ENCODE results near the gene CACNA1H. TPM values are rescaled to one million over a fixed set of nuclear protein-coding genes. Genes with fewer than 3 reads are reported as not detected.

The CACNA1H gene
- total RNA-seq, 4 donors from 2014 or later: 225 to 361 (median 259) TPM

GRCh38 chr16:1121601-1122397 lies 31.1 kb upstream of the CACNA1H start:
- H3K4me1 ChIP-seq: peaks cover 0 to 10% (median 9%) of the 10 kb centered on the region in 4 donors
- H3K27me3 ChIP-seq: peaks cover 0 to 31% (median 0%) of the 10 kb centered on the region in 4 donors
- H3K4me3 ChIP-seq: no peak overlapping the region
- TF ChIP-seq CTCF (IDR thresholded peaks at IDR 0.05) (no peak), POLR2A (IDR thresholded peaks at IDR 0.05; ENCODE audit: low read depth) (no peak), EP300 (IDR thresholded peaks at IDR 0.05) (no peak), POLR2AphosphoS5 (IDR thresholded peaks at IDR 0.05) (no peak)
- H3K27ac ChIP-seq (replicated peaks in 1 of 4): no peak overlapping the region
- no peaks in the 10 kb centered on the region for H3K36me3 ChIP-seq
- DNase-seq (ENCODE audit: extremely low spot score): no peak
- intact Hi-C loops (cut with DNase I): no loop called here
- 78% methylated on average over 16 of the region's 30 CpGs for WGBS
- H3K9me3 ChIP-seq: no peaks in the 10 kb centered on the region

- intact Hi-C loops (cut with DNase I): no loop called here
- peaks cover 0 to 25% (median 0%) of the 10 kb centered on the region in 4 donors for H3K27me3 ChIP-seq
- TF ChIP-seq CTCF (IDR thresholded peaks at IDR 0.05): no peak
- no peak for TF ChIP-seq POLR2A (IDR thresholded peaks at IDR 0.05; ENCODE audit: low read depth)
- no peak for TF ChIP-seq POLR2AphosphoS5 (IDR thresholded peaks at IDR 0.05)
- TF ChIP-seq EP300 (IDR thresholded peaks at IDR 0.05): no peak
- peaks cover 0 to 10% (median 9%) of the 10 kb centered on the region in 4 donors for H3K4me1 ChIP-seq
- no peak for DNase-seq (ENCODE audit: extremely low spot score)
- H3K4me3 ChIP-seq: no peak overlapping the region
- H3K27ac ChIP-seq (replicated peaks in 1 of 4): no peak overlapping the region
- H3K9me3 ChIP-seq: no peaks in the 10 kb centered on the region
- H3K36me3 ChIP-seq: no peaks in the 10 kb centered on the region
- WGBS: 90% methylated on average over 13 of the region's 14 CpGs
These were observed 30.5 kb upstream of the CACNA1H start for GRCh38 chr16:1122398-1122765.

- no peaks in the 10 kb centered on the region for H3K9me3 ChIP-seq
- 91% methylated on average over 4 of the region's 21 CpGs for WGBS
- no peak for DNase-seq (ENCODE audit: extremely low spot score)
- no peak overlapping the region for H3K4me3 ChIP-seq
- TF ChIP-seq POLR2A (IDR thresholded peaks at IDR 0.05; ENCODE audit: low read depth): no peak
- no peaks in the 10 kb centered on the region for H3K36me3 ChIP-seq
- H3K4me1 ChIP-seq: peaks cover 0 to 10% (median 9%) of the 10 kb centered on the region in 4 donors
- intact Hi-C loops (cut with DNase I): no loop called here
- peaks cover 0 to 14% (median 0%) of the 10 kb centered on the region in 4 donors for H3K27me3 ChIP-seq
- no peak overlapping the region for H3K27ac ChIP-seq (replicated peaks in 1 of 4)
These were observed 29.2 kb upstream of the CACNA1H start for GRCh38 chr16:1123525-1124230.

- no peak overlapping the region for H3K27ac ChIP-seq (replicated peaks in 1 of 4)
- no peaks in the 10 kb centered on the region for H3K36me3 ChIP-seq
- TF ChIP-seq POLR2A (IDR thresholded peaks at IDR 0.05; ENCODE audit: low read depth) (no peak), POLR2AphosphoS5 (IDR thresholded peaks at IDR 0.05) (no peak), EP300 (IDR thresholded peaks at IDR 0.05) (no peak), CTCF (IDR thresholded peaks at IDR 0.05) (no peak)
- no peak for DNase-seq (ENCODE audit: extremely low spot score)
- intact Hi-C loops (cut with DNase I): no loop called here
- H3K4me1 ChIP-seq: peaks cover 0 to 10% (median 9%) of the 10 kb centered on the region in 4 donors
- H3K27me3 ChIP-seq: peaks cover 0 to 14% (median 0%) of the 10 kb centered on the region in 4 donors
- no peaks in the 10 kb centered on the region for H3K9me3 ChIP-seq
- no peak overlapping the region for H3K4me3 ChIP-seq
- WGBS: 61% methylated on average over 3 of the region's 18 CpGs
These were observed 28.6 kb upstream of the CACNA1H start for GRCh38 chr16:1124291-1124690.

GRCh38 chr16:1124795-1125194 lies 28.1 kb upstream of the CACNA1H start:
- peaks cover 0 to 14% (median 0%) of the 10 kb centered on the region in 4 donors for H3K27me3 ChIP-seq
- no peak for DNase-seq (ENCODE audit: extremely low spot score)
- no peak overlapping the region for H3K4me3 ChIP-seq
- TF ChIP-seq POLR2AphosphoS5 (IDR thresholded peaks at IDR 0.05) (no peak), POLR2A (IDR thresholded peaks at IDR 0.05; ENCODE audit: low read depth) (no peak), CTCF (IDR thresholded peaks at IDR 0.05) (no peak), EP300 (IDR thresholded peaks at IDR 0.05) (no peak)
- no peak overlapping the region for H3K27ac ChIP-seq (replicated peaks in 1 of 4)
- WGBS: 88% methylated on average over 11 of the region's 11 CpGs
- no peaks in the 10 kb centered on the region for H3K9me3 ChIP-seq
- H3K4me1 ChIP-seq: peaks cover 0 to 10% (median 9%) of the 10 kb centered on the region in 4 donors
- intact Hi-C loops (cut with DNase I): no loop called here
- H3K36me3 ChIP-seq: no peaks in the 10 kb centered on the region
